Esophagus squamous epithelium (tissue), 5 donors: ENCODE data around the gene BTG3. TPM values are rescaled to one million over a fixed set of nuclear protein-coding genes. Genes with fewer than 3 reads are reported as not detected.
A peak's percentile ranks its signal among the peaks of the same experiment; 100 is the strongest.

Source experiments
- DNase-seq: peaks from one replicate; lab custom pipeline; 2025; lab: John Stamatoyannopoulos, UW
- H3K27ac ChIP-seq, 4 donors: fragments of 200-600 bp; sonication (generic); one replicate each; pipeline ENCODE4 v1.5.1; 2016 to 2019; ENCODE audit warnings: mild to moderate bottlenecking in 1 of 4
- H3K27me3 ChIP-seq, 4 donors: fragments of 200-600 bp; sonication (generic); 1 replicate in 3 of 4; 2 replicates in 1 of 4; pipeline versions ENCODE4 v1.5.1 to v1.6.0; 2017 to 2021; ENCODE audit warnings: antibody characterized with exemption in 1 of 4
- H3K36me3 ChIP-seq, 3 donors: fragments of 200-600 bp; sonication (generic); one replicate each; pipeline ENCODE4 v1.5.1; 2016 to 2019
- H3K4me1 ChIP-seq, 3 donors: fragments of 200-600 bp; sonication (generic); one replicate each; pipeline ENCODE4 v1.5.1; 2017 to 2019
- H3K4me3 ChIP-seq, 4 donors: fragments of 200-600 bp; sonication (generic); 1 replicate in 3 of 4; 2 replicates in 1 of 4; pipeline ENCODE4 v1.5.1; 2016 to 2019; ENCODE audit warnings: mild to moderate bottlenecking in 2 of 4, moderate library complexity in 1 of 4
- H3K9me3 ChIP-seq, 3 donors: fragments of 200-600 bp; sonication (generic); one replicate each; pipeline ENCODE4 v1.5.1; 2016 to 2019
- CTCF ChIP-seq, 6 experiments: fragments of 450-650 bp in 4 of 6; fragments of 200-600 bp in 2 of 6; sonication (generic) in 2 of 6; IDR thresholded peaks; one replicate each; pipeline ENCODE4 v1.5.1; 2016 to 2019; ENCODE audit warnings: antibody characterized with exemption in 6 of 6, mild to moderate bottlenecking in 4 of 6, moderate library complexity in 4 of 6
- POLR2A ChIP-seq, 4 donors: fragments of 450-650 bp; IDR thresholded peaks; one replicate each; pipeline ENCODE4 v1.6.1; 2017; ENCODE audit warnings: antibody characterized with exemption in 4 of 4, mild to moderate bottlenecking in 4 of 4, moderate library complexity in 3 of 4
- WGBS, 2 donors: methylation state at CpG; one replicate each; pipeline ENCODE4 v1.1.5; 2018; 5-methylcytosine and 5-hydroxymethylcytosine counted together
- intact Hi-C: fragments of 100-400 bp; cut with DNase I; formaldehyde crosslinking; loops from one replicate; pipeline ENCODE4 v1.15.0; 2022
- total RNA-seq, 4 donors: library from RNA; depleted of rRNA; stranded (reverse); fragments of >200 nt; gene quantifications; one replicate each; pipeline ENCODE4 v1.1.0, GENCODE V29; 2016
- donor health status: DM: yes; HTN: yes; CAD: no.

The BTG3 gene
- total RNA-seq, 4 donors from 2014 or later = 29.5 to 61.4 (median 44.8) TPM

GRCh38 chr21:17598437-17598836, 14.3 kb downstream of the BTG3 start:
- Histone ChIP-seq H3K9me3 (no peaks in the 10 kb centered on the region), H3K36me3 (peaks cover 0 to 97% (median 18%) of the 10 kb centered on the region in 3 donors), H3K4me1 (no peaks in the 10 kb centered on the region), H3K27me3 (no peaks in the 10 kb centered on the region), H3K4me3 (no peak overlapping the region), H3K27ac (no peak overlapping the region)
- WGBS, 2 donors = 67 to 88% methylated on average over 3 of the region's 3 CpGs
- no peak for TF ChIP-seq CTCF (IDR thresholded peaks at IDR 0.05)
- TF ChIP-seq POLR2A (IDR thresholded peaks at IDR 0.05) = no peak
- intact Hi-C loops = no loop called here
- no peak for DNase-seq

- WGBS, 2 donors = 50 to 77% methylated on average over 1 of the region's 1 CpG
- no peak overlapping the region for H3K27ac ChIP-seq
- TF ChIP-seq POLR2A (IDR thresholded peaks at IDR 0.05) = no peak
- TF ChIP-seq CTCF (IDR thresholded peaks at IDR 0.05) = no peak
- peaks cover 0 to 97% (median 15%) of the 10 kb centered on the region in 3 donors for H3K36me3 ChIP-seq
- no peak for DNase-seq
- intact Hi-C loops = no loop called here
- H3K4me1 ChIP-seq = no peaks in the 10 kb centered on the region
- no peaks in the 10 kb centered on the region for H3K9me3 ChIP-seq
- no peak overlapping the region for H3K4me3 ChIP-seq
- H3K27me3 ChIP-seq = no peaks in the 10 kb centered on the region
Measured at GRCh38 chr21:17597680-17598079, 15.0 kb downstream of the BTG3 start.

- DNase-seq = no peak
- Histone ChIP-seq H3K9me3 (no peaks in the 10 kb centered on the region), H3K27ac (no peak overlapping the region), H3K4me3 (no peak overlapping the region), H3K36me3 (peaks cover 0 to 40% (median 0%) of the 10 kb centered on the region in 3 donors), H3K27me3 (no peaks in the 10 kb centered on the region), H3K4me1 (no peaks in the 10 kb centered on the region)
- 65 to 75% methylated on average over 4 of the region's 4 CpGs for WGBS, 2 donors
- intact Hi-C loops = no loop called here
- no peak for TF ChIP-seq CTCF (IDR thresholded peaks at IDR 0.05)
- no peak for TF ChIP-seq POLR2A (IDR thresholded peaks at IDR 0.05)
Measured at GRCh38 chr21:17590430-17590829, 22.3 kb downstream of the BTG3 start.

- Histone ChIP-seq H3K4me1 (no peaks in the 10 kb centered on the region), H3K27me3 (no peaks in the 10 kb centered on the region), H3K9me3 (no peaks in the 10 kb centered on the region), H3K36me3 (no peaks in the 10 kb centered on the region), H3K4me3 (no peak overlapping the region), H3K27ac (no peak overlapping the region)
- TF ChIP-seq CTCF (IDR thresholded peaks at IDR 0.05) (peak; percentile 40 to 71 (median 58)), POLR2A (IDR thresholded peaks at IDR 0.05) (no peak)
- no peak for DNase-seq
- intact Hi-C loops = loop anchor here (10.0 kb wide), 1 partner anchor 191 kb away; no protein-coding TSS in a partner anchor
- 6 to 7% methylated on average over 3 of the region's 3 CpGs for WGBS, 2 donors
Measured at GRCh38 chr21:17585875-17586450, 26.7 kb downstream of the BTG3 start.

GRCh38 chr21:17583898-17584297, 28.8 kb downstream of the BTG3 start:
- no peak overlapping the region for H3K27ac ChIP-seq
- intact Hi-C loops = loop anchor here (10.0 kb wide), 1 partner anchor 189 kb away; no protein-coding TSS in a partner anchor
- TF ChIP-seq CTCF (IDR thresholded peaks at IDR 0.05) (no peak), POLR2A (IDR thresholded peaks at IDR 0.05) (no peak)
- no peak for DNase-seq
- peaks cover 0 to 6% (median 0%) of the 10 kb centered on the region in 3 donors for H3K36me3 ChIP-seq
- no peaks in the 10 kb centered on the region for H3K4me1 ChIP-seq
- WGBS, 2 donors = 76 to 90% methylated on average over 3 of the region's 3 CpGs
- no peaks in the 10 kb centered on the region for H3K9me3 ChIP-seq
- H3K27me3 ChIP-seq = no peaks in the 10 kb centered on the region
- no peak overlapping the region for H3K4me3 ChIP-seq
